Measurements from ENCODE around the gene HS1BP3.

HS1BP3 gene

DNA sequence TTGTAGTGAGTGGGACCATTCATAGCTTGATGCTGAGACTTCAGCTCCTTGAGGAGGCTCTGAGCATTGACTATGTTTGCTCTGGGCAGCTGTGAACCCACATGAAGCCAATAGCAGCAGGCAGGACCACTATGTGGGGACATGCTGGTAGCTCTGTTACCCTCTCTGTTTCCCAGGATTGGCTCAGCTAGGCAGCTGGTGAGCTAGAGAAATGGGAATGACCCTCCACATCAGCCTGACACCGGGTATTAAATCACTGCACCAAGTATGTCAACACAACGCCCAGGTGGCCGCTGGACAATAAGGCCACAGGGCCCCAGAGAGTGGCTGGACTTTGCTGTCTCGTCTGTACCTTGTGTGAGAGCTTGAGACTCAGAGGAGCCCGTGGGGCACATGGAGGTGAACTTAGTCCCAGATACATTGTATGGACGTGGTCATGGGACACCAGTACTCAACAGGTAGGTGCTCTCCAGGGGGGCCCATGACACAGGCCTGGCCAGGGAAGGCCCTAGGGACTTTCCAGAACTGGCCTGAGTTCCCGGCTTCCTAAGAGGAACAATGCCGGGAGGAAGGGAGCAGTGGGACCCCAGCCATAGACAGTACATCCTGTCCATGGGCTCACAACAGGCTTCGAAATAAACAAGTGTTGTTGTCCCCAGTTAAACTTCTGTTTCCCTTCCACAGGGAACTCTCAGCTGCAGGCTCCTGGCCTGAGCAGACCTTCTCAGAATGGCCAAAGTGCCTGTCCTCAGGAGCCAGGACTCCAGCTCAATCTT lies 35.2 kb downstream of the HS1BP3 start:
- DNase-seq: no peak

DNA sequence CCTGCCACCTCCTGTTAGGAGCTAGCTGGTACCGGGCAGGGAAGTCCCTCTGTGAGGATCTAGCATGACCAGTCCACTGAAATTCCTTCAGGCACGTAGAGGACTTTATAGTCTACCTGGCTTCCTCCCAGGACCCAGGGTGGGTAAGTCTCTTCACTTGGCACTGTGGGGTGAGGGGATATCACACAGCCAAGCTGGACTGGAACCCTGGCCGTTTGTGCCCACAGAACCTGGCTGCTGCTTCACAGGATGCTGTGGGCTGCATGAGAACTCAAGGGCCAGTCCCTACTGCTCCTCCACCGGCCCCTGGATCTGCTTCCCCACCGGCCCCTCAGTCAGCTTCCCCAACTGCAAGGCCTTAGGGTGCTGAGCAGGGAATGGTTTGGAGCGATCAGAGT lies 35.8 kb downstream of the HS1BP3 start:
- no peak for DNase-seq

DNA sequence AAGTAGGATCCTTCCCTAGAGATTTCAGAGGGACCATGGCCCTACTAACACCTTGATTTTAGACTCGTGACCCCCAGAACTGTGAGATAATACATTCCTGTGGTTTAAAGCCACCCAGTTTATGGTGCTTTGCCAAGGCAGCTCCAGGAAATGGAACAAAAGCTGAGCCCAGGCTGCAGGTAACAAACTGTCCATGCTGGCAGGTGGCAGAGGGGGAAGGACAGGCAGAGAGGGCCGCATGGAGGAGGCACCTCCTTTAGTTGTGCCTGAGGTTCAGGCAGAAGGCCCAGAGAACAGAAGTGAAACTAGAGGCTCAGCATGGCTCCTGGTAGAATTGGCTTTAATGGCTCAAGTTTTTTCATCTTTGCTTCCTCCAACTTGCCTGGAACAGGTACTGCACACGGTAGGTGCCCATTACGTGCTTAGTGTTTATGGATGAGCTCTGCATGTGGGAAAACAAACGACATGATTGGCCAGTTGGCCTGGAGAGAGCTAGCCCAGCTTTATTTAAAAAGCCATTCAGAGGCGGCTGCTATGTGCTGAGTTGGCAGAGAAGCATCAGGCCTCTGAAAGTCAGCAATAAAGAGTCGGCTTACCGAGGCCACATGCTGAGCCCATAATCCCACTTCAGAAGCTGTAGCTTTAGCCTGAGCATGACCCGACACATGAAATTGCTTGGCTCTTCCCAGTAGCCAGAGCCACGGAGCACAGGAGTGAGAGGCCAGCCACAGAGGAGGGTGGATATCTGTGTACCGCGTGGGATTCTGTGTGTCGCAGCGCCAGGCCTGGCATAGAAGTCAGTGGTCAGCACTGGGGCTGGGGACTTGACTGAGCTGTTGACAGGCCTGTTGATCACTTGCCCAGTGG lies 36.5 kb downstream of the HS1BP3 start:
- DNase-seq: no peak

DNA sequence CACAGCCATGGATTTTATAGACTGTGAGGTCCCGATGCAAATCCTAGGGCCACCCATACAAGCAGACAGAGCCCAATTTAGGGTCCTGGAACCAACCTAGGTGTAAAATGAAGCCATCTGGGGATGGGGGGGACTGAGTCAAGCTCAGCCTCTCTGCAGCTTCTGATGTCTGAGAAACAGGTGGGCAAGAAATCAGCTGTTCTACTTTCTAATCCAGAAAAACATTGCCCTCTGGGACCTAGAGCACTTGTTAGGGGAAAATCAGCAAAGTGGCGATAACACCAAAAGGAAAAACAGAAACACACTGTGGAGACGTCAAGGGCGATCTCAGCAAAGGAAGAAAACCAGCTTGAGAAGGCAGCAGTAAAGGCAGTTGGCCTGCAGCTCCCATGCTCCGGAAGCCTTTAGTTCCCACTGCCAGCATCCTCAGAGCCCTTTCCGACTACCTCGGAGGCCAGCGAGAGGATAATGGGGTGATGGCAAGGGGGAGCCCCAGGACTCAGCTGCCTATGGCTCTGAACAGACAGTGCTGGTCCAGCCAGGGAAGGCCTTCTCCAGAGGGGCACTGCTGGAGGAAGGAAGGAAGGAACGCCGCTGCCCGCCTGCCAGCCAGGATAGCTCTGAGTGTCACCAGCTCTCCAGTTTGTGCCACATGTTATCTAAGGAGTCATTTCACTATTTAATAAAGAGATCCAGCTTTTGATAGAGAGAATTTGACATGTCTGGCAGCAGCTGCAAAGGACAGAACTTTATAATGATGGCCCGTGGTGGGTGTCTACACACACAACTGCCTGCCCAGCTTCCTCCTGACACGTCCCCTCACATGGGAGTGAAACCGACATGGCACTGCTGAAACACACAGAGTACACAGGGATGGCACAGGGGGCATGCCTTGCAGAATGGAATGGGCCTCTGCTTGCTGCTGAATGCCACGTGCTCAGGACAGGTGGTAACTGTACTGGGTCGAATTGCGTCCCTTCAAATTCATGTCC lies 37.7 kb downstream of the HS1BP3 start:
- DNase-seq: no peak

DNA sequence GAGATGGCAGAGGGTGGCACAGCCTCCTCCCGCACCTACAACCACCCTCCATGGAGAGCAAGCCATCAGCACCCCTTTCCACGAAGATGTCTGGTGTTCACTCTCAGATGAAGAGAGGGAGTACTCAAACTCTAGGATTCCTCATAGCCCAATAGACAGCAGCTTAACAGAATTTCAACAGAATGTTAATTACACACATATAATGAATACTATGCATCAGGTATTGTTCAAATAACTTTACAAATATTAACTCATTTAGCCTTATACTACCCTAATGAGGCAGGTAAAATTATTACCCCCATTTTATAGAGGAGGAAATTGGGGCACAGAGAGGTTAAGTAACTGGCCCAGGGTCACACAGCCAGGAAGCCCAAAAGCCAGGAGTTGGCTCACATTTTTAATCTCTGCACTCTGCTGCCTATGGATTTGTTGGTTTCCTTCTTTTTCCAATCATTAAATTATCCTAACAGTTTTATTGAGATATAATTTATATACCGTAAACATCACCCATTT lies 39.0 kb downstream of the HS1BP3 start:
- no peak for DNase-seq

DNA sequence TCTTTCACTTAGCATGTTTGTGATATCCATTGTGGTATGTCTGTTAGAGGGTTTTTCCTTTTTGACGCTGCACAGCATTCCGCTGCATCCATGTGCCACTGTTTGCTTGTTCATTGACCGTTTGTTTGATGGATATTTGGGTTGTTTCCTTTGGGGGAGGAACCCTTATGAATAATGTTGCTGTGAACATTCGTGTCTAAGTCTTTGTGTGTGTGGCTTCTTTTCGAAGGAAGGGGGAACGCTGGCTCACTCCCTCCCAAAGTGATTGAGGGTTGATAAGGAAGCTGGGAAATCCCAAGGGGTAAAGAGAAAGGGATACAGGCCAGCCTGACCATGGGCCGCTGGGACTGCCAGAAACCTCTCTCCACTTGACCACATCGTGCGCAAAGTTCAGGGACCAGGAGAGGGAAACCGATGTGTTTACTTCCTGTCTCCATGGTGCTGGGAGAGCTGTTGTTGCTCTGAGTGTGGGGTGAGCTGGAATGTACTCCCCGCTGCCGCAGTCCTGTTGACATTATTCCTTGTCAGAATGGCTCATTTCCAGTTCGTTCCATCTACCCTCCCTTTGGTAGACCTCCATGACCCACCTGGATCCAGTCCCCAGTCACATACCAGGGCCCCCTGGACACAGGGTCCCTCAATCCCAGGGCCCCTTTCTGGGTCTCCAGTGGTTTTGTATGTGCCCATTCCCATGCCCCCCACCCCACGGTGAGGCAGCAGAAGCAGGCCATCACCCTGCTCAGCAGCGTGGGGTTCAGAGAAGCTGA lies 39.6 kb downstream of the HS1BP3 start:
- no peak for DNase-seq

DNA sequence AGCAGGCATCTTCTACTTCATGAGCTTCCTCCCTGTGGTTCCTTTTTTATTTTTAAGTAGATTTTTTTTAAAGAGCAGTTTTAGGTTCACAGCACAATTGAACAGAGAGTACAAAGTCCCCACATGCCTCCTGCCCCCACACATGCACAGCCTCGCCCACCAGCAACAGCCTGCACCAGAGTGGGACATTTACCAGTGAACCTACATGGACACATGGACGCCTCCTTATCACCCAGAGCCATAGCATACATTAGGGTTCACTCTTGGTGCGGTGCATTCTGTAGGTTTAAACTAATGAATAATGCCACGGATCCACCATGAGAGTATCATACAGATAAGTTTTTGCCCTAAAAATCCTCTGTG lies 40.9 kb downstream of the HS1BP3 start:
- no peak for DNase-seq

DNA sequence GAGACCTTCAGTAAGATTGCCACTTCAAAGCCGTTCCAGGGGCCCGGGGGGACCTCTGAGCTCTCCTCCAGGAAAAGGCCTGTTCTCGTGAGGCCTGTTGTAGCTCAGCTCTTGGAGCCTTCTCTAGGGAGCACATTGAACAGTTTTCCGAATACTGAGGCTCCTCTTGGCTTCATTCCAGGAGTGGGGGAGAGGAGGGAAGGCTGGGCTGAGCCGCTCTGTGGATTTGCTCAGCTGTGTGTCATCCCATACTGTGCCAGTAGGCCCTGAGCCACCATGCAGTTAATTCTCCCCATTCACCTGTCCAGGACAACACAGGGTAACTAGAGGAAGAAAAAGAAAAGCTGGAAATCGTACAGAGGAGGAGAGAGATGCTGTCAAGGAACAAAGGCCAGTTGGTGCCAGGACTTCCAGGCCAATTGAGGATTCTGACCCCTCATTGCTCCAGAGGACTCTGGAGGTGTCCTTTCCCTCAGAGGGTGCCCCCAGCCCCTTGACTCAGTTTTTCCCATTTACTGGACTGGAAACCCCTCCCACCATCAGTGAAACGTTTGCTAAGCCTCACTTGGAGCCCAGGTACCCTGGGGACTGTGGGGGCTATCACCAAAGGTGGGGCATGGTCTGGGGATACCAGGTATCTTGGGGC lies 41.4 kb downstream of the HS1BP3 start:
- no peak for DNase-seq

DNA sequence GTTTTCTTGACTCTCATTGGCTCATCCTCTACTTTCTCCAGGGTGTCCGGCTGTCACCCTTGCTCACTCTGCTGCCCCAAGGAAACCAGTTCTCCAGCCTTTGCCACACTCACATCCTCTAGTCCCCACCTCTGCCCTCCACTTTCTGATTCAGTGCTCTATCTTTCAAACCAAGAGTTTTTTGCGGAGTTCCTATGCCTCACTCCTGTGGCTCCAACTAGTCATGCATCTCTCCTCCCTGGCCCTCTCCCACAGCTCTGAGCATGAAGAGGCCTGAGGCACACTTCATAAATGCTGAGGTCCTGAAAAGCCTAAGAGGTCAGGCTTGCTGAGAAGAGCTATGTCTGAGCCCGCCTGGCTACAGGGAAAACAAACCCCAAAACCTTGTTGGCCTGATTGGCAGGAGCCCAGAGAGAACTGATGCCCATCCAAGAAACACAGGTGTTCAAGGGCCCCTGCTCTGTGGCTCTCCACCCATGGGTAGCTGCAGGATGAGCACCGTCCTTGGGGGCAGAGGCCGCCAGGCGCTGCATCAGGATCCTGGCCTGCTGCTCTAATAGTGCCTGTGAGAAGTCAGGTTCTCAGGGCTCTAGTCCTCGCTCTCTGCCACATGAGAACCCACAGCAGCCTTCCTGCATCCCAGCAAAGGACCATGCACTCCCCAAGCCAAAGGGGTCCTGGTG lies 42.1 kb downstream of the HS1BP3 start:
- no peak for DNase-seq

DNA sequence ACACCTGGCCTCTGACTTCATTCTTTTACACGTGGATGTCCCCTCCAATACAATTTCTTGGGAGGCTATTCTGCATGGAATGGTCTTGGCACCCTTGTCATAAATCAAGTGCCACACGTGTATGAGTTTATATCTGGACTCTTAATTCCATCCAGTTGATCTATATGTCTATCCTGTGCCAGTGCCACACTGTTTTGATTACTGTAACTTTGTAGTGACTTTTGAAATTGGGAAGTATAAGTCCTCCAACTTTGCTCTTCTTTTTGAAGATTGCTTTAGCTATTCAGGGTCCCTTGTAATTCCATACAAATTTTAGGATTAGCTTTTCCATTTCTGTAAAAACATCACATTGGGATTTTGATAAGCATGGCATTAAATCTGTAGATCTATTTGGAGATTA lies 43.5 kb downstream of the HS1BP3 start:
- DNase-seq: no peak

DNA sequence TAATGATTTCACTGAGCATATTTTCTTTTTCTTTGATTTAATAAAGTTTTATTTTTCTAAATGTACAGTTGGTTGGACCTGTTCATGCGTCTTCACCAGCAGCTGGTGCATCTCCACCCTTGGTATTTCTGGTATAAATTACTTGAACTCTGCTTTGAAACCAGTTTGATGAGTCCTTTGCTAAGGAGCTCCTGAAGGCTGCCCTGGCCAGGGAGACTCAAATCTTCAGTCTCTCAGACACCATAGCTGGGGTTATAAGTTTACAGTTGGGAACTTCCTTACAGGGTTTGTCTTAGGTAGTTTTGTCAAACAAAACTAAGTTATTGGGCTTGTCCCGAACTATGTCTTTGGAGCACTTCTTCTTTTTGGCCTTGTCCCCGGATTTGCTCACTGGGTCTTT lies 44.7 kb downstream of the HS1BP3 start:
- DNase-seq: no peak

DNA sequence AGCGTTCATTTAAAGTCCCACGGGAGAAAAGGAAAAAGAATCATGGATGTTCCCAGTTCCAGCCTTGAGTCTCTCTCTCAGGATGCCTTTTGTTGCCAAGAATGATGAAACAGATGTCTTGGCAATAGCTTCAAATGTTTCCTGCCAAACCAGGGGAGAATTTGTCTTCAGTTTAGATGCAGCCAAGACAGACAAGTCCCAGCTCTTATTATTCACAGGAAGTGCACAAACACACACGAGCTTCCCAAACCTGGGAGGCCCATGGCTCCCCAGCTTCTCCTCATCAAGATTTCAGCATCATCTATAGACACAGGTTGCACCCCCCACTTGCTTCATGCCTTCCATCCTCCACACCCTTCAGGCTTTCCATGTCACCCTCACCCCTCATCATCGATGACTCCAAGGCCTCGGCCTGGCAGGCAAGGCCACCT lies 45.9 kb downstream of the HS1BP3 start:
- no peak for DNase-seq

DNA sequence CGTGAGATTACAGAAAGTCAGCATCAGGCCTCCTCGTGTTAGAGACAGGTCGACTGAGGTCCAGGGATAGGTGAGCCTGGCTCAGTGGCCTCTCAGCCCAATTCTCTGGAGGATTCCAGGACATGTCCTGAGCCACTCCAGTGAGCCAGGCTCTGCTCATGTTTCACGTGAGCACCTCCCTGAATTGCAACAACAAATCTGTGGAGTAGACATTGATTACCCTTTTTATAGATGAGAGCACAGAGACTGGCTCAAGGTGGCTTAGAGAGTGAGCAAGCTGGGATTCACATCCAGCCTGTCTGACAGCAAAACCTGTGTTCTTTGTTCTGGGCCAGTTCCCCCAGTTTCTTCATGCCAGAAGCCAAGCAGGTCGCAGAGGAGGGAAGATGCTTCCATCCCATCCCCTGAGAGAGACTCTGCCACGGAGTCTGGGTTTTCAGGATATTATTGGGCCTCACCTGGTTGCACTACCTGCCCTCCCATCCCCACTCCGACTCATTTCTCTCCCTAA lies 46.4 kb downstream of the HS1BP3 start:
- DNase-seq: no peak

DNA sequence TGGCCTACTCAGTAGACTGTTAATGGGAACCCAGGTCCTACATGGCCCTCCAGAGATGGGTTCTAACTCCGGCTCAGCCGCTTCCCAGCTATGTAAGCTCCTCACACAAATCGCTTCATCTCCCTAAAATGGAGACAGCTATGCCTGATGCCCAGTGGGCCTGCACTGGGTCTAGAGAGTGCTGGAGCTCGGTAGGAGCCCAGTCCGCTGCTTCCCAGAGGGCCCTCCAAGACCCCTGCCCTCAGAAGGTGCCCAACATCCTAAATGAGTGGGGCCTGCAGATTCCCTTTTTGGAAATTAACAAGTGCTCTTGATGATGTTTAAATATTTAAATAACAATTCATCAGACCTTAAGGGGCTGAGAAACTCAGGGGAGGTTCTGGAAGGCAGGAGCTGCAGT lies 47.1 kb downstream of the HS1BP3 start:
- no peak for DNase-seq

DNA sequence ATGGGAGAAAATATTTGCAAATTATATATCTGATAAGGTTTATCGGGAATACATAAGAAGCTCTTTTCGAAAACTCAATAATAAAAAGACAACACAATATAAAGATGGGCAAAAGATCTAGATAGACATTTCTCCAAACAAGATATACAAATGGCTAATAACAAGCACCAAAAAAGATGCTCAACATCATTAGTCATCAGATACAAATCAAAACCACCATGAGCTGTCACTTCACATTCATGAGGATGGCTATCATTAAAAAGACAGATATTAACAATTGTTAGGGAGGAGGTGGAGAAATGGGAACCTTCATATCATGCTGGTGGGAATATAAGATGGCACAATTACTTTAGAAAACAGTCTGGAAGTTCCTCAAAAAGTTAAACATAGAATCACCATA lies 48.1 kb downstream of the HS1BP3 start:
- no peak for DNase-seq

DNA sequence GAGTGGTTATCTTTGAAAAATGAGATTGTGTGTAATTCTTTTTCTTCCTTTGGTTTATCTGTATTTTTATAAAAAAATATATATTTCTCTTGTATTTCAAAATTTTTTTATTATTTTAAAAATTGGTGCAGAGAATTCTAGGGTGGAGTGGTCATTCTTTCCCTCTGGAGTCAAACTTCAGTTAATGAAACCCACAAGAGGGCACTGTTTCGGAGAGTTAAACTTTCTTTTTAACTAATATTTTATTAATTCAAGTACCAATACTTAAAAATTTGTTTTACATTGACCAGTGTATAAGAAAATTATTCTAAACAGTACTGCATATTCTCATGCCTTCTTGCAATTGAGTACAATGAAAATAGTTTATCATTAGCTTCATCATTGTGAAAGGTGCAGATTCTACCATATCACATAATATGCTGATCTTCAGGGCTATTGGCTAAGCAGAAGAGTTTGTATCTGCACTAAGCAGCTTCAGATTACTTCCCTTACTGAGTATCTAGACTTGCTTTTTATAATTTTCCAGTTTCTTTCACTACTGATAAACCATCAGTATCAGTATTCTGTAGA lies 50.1 kb downstream of the HS1BP3 start:
- no peak for DNase-seq

DNA sequence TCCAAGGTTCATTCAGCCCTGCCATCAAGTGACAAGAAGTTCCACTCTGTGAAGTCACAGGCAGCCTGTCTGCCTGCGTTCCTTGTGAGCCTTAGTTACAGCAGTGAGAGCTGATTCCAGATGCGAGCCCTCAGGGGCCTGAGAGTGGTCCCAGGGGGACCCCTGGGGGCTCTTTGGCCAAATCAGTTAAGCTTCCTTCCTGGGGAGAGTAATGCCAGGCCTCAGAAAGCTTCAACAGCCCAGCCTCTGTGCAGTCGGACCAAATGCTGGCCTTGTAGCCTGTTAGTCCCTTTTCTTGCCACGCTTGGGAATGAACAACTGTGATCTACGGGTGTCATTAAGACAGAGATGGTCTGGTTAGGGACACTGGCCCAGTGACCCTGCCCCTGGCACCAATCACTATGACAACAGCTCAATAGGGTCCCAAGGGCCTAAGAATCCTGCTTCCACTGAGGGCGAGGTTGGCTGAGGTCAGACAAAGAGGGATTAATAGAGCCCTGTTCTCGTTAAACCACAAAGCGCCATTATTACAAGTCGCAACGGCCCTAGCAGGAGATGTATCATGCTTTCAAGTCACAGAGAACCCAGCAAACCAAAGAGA lies 50.9 kb downstream of the HS1BP3 start:
- DNase-seq: no peak

DNA sequence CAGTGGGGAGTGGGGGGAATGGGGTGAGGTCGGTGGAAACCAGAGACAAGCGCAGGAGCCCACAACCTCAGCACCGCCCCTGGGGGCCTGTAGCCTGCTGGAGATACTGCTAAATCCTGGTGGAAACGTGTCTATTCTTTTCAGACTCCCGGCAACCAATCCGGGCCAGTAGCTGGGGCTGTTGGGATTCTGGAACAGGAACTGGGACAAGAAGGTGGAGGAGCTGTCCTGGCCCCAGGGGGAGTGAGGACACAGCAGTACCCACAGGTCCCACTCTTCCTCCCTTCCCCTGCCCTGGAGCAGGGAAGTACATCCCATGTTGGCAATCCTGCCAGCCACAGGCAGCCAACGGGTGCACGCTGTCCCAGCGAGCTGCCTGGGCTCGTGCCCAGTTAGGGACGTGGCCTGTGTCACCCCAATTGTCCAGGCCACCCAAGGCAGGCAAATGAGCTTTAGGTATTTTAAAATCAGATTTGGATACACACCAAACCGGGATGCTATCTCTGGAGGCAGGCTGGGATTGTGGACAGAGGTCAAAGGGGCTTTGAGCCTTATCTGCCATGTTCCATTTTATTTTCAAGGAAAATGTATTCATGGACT lies 51.8 kb downstream of the HS1BP3 start:
- DNase-seq: no peak

DNA sequence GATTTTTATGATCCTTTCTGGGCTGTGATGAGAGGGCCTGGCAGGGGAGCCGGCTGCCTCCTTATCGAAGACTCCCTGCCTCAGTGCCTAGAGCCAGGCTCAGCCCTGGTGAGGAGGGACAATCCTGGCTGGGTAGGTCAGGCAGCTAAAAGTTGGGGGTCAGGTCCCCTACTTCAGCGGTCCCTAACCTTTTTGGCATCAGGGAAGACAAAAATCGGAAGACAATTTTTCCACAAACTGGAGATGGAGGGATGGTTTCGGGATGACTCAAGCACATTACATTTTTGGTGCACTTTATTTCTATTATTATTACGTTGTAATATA lies 53.1 kb downstream of the HS1BP3 start:
- DNase-seq: no peak
